ENCODE measurements around the gene PHACTR1. TPM values are rescaled to one million over a fixed set of nuclear protein-coding genes. Genes with fewer than 3 reads are reported as not detected.

PHACTR1 gene
- polyA plus RNA-seq, 2 of the 4 experiments (the other 2 are of a cell fraction), result not detected

DNA sequence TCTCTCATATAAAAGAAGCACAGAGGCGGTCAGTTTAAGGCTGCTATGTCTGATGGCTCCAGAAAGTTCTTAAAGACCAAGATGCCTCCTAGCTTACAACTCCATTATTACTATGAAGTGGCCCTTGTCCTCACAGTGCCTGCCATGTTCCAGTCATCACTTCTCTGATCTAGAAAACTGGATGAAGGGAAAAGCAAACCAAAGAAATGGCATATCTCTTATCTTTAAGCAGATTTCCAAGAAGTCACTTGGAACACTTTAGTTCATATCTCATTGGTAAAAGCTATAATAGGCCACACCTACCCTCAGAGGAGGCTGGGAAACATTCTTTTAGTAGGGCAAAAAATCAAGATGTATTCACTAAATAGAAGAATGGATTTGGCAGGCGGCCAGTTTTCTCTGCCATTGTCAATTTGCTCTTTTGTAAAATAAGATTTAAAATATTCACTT is 322.2 kb downstream of the PHACTR1 start:
- ChIA-PET CTCF (no interaction called here), POLR2A (no interaction called here)
- WGBS (ENCODE audit: missing lambda C conversion rate), result 33% methylated on average over 2 of the region's 2 CpGs
- Histone ChIP-seq H3K4me1 (no peaks in the 10 kb centered on the region), H3K27ac (no peak overlapping the region), H3K4me3 (no peak overlapping the region), H3K4me2 (no peak overlapping the region), H3K9me3 (no peaks in the 10 kb centered on the region)
- no peak for DNase-seq (ENCODE audit: low read depth in 1 of 2, low spot score in 1 of 2)
- no peak for ATAC-seq
- no peak for FAIRE-seq
- no peak for TF ChIP-seq HEYL (CRISPR knock-in tag; IDR thresholded peaks at IDR 0.05)
- no peak for TF ChIP-seq HOXB5 (CRISPR knock-in tag; IDR thresholded peaks at IDR 0.05)
- TF ChIP-seq, protein P1, sequence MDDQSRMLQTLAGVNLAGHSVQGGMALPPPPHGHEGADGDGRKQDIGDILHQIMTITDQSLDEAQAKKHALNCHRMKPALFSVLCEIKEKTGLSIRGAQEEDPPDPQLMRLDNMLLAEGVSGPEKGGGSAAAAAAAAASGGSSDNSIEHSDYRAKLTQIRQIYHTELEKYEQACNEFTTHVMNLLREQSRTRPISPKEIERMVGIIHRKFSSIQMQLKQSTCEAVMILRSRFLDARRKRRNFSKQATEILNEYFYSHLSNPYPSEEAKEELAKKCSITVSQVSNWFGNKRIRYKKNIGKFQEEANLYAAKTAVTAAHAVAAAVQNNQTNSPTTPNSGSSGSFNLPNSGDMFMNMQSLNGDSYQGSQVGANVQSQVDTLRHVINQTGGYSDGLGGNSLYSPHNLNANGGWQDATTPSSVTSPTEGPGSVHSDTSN (IDR thresholded peaks at IDR 0.05), result no peak
- TF ChIP-seq CBX2 (IDR thresholded peaks at IDR 0.05; ENCODE audit: borderline replicate concordance, low read depth), result no peak
- TF ChIP-seq PHF8 (IDR thresholded peaks at IDR 0.05; ENCODE audit: borderline replicate concordance, low read depth), result no peak
- no peak for TF ChIP-seq MAZ (IDR thresholded peaks at IDR 0.05; ENCODE audit: borderline replicate concordance, low read depth, low read length)
- no peak for TF ChIP-seq POLR2AphosphoS2 (conservative IDR thresholded peaks at IDR 0.05; ENCODE audit: low read length)
- no peak for TF ChIP-seq TFCP2L1 (CRISPR knock-in tag; IDR thresholded peaks at IDR 0.05)
- no peak for TF ChIP-seq GATA3 (IDR thresholded peaks at IDR 0.05; ENCODE audit: borderline replicate concordance)
- TF ChIP-seq, protein P2, sequence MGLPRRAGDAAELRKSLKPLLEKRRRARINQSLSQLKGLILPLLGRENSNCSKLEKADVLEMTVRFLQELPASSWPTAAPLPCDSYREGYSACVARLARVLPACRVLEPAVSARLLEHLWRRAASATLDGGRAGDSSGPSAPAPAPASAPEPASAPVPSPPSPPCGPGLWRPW (IDR thresholded peaks at IDR 0.05), result no peak
- TF ChIP-seq RARB (CRISPR knock-in tag; IDR thresholded peaks at IDR 0.05), result no peak
- TF ChIP-seq, protein P3, sequence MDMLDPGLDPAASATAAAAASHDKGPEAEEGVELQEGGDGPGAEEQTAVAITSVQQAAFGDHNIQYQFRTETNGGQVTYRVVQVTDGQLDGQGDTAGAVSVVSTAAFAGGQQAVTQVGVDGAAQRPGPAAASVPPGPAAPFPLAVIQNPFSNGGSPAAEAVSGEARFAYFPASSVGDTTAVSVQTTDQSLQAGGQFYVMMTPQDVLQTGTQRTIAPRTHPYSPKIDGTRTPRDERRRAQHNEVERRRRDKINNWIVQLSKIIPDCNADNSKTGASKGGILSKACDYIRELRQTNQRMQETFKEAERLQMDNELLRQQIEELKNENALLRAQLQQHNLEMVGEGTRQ (IDR thresholded peaks at IDR 0.05), result no peak
- TF ChIP-seq ZFP36 (IDR thresholded peaks at IDR 0.05; ENCODE audit: borderline replicate concordance, partially characterized antibody), result no peak
- no peak for TF ChIP-seq NPAS2 (CRISPR knock-in tag; IDR thresholded peaks at IDR 0.05; ENCODE audit: borderline replicate concordance)
- no peak for TF ChIP-seq MYC (IDR thresholded peaks at IDR 0.05; ENCODE audit: borderline replicate concordance, low read length)
- no peak for TF ChIP-seq JUN (IDR thresholded peaks at IDR 0.05)
- no peak for TF ChIP-seq BHLHE40 (IDR thresholded peaks at IDR 0.05; ENCODE audit: low read depth, low read length)
- TF ChIP-seq FOXS1 (CRISPR knock-in tag; IDR thresholded peaks at IDR 0.05), result no peak
- no peak for TF ChIP-seq CHD4 (IDR thresholded peaks at IDR 0.05; ENCODE audit: borderline replicate concordance)
- TF ChIP-seq JUNB (IDR thresholded peaks at IDR 0.05), result no peak

DNA sequence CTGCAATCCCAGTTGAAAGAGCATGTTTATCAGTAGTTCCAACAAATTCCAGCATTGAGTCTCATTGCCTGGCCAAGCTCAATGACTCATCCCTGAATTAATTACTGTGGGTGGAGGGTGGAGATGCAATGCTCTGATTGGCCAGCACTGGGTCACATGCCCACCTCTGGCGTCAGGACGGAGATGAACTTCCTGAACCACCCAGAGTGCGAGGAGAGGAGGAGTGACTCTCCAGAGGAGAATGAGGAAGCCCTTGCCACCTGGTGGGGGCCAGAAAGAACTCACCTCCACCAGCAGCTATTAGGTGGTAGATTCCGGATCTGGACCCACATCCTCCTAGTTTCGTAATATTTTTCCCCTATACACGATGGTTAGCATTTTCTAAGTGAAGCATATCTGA is 327.8 kb downstream of the PHACTR1 start:
- ChIA-PET CTCF (no interaction called here), POLR2A (no interaction called here)
- 37% methylated on average over 4 of the region's 6 CpGs for WGBS (ENCODE audit: missing lambda C conversion rate)
- ATAC-seq, result peak; percentile 24 to 61; a peak in 3 of 6 replicates
- DNase-seq (ENCODE audit: low read depth in 1 of 2, low spot score in 1 of 2), result peak; percentile 2 to 47
- FAIRE-seq, result no peak
- H3K4me2 ChIP-seq, result no peak overlapping the region
- no peak overlapping the region for H3K4me3 ChIP-seq
- TF ChIP-seq, protein P3 (IDR thresholded peaks at IDR 0.05), result peak; percentile 73
- TF ChIP-seq EP300 (IDR thresholded peaks at IDR 0.05) (no peak), FOSL2 (IDR thresholded peaks at IDR 0.05) (no peak), FOSL2 (CRISPR knock-in tag; IDR thresholded peaks at IDR 0.05) (peak; percentile 36), RCOR1 (IDR thresholded peaks at IDR 0.05; ENCODE audit: low read depth, low read length) (no peak), POLR2AphosphoS2 (conservative IDR thresholded peaks at IDR 0.05; ENCODE audit: low read length) (no peak)
- H3K27ac ChIP-seq, result no peak overlapping the region
- H3K4me1 ChIP-seq, result no peaks in the 10 kb centered on the region
- no peaks in the 10 kb centered on the region for H3K9me3 ChIP-seq

Measured in A549 (cell line).